HEK293 (cell line): ENCODE measurements around the gene SAFB.

Experiments
- CTCF ChIA-PET: fragments of 350-600 bp; formaldehyde crosslinking; extraction: SDS; loops from one replicate; lab custom pipeline; 2021; ENCODE audit warnings: antibody characterized with exemption; lab: Yijun Ruan, JAX
- POLR2A ChIA-PET: fragments of 300-600 bp; formaldehyde crosslinking; extraction: SDS; loops from one replicate; lab custom pipeline; 2020; ENCODE audit warnings: antibody characterized with exemption, inconsistent platforms; lab: Yijun Ruan, JAX
- H3K27ac ChIP-seq: fragments of 200-500 bp; sonication (Bioruptor generic); 2 replicates; pipeline ENCODE4 v1.5.1; 2014; ENCODE audit warnings: low read depth, low read length, control low read depth, inconsistent platforms; ENCODE audit errors: extremely low read depth
- H3K36me3 ChIP-seq, 2 experiments: fragments of 200-500 bp in 1 of 2; sonication (Bioruptor generic) in 1 of 2; 1 replicate in 1 of 2; 2 replicates in 1 of 2; pipeline ENCODE4 v1.5.1; 2014 to 2017; ENCODE audit warnings: inconsistent platforms in 2 of 2, low read length in 2 of 2; ENCODE audit not compliant: control insufficient read depth in 2 of 2, insufficient read depth in 1 of 2
- H3K4me1 ChIP-seq: fragments of 200-500 bp; sonication (Bioruptor generic); 2 replicates; pipeline ENCODE4 v1.5.1; 2014; ENCODE audit warnings: mild to moderate bottlenecking, low read length, inconsistent platforms; ENCODE audit not compliant: control insufficient read depth, insufficient read depth
- H3K4me3 ChIP-seq: 2 replicates; pipeline ENCODE4 v1.5.1; 2011; ENCODE audit warnings: low read depth, mild to moderate bottlenecking, control low read depth, low read length, moderate library complexity
- H3K9me3 ChIP-seq: fragments of 200-500 bp; sonication (Bioruptor generic); 2 replicates; pipeline ENCODE4 v1.5.1; 2014; ENCODE audit warnings: low read depth, low read length, inconsistent platforms; ENCODE audit not compliant: control insufficient read depth, insufficient read depth
- EGR2 ChIP-seq: fragments of 450-650 bp; formaldehyde crosslinking; IDR thresholded peaks from 2 replicates; pipeline ENCODE4 v1.5.1; 2016; ENCODE audit warnings: low read depth, missing biosample characterization, missing genetic modification characterization
- GLIS1 ChIP-seq: fragments of 450-650 bp; formaldehyde crosslinking; IDR thresholded peaks from 2 replicates; pipeline ENCODE4 v1.5.1; 2016; ENCODE audit warnings: missing biosample characterization, missing genetic modification characterization
- KLF8 ChIP-seq: fragments of 450-650 bp; formaldehyde crosslinking; IDR thresholded peaks from 2 replicates; pipeline ENCODE4 v1.5.1; 2016; ENCODE audit warnings: missing biosample characterization, missing genetic modification characterization
- MYNN ChIP-seq: fragments of 450-650 bp; formaldehyde crosslinking; IDR thresholded peaks from 2 replicates; pipeline ENCODE4 v1.5.1; 2016; ENCODE audit warnings: missing biosample characterization, missing genetic modification characterization, borderline replicate concordance
- OSR2 ChIP-seq: fragments of 450-650 bp; formaldehyde crosslinking; IDR thresholded peaks from 2 replicates; pipeline ENCODE4 v1.5.1; 2016; ENCODE audit warnings: missing biosample characterization, missing genetic modification characterization
- PRDM1 ChIP-seq: fragments of 450-650 bp; formaldehyde crosslinking; IDR thresholded peaks from 2 replicates; pipeline ENCODE4; 2016; ENCODE audit warnings: missing biosample characterization, missing genetic modification characterization
- RBAK ChIP-seq: fragments of 450-650 bp; formaldehyde crosslinking; IDR thresholded peaks from 2 replicates; pipeline ENCODE4 v1.5.1; 2016; ENCODE audit warnings: missing biosample characterization, missing genetic modification characterization
- YY1 ChIP-seq: fragments of 450-650 bp; formaldehyde crosslinking; IDR thresholded peaks from 2 replicates; pipeline ENCODE4 v1.5.1; 2018; ENCODE audit warnings: missing biosample characterization, missing genetic modification characterization
- ZBTB1 ChIP-seq: fragments of 450-650 bp; formaldehyde crosslinking; IDR thresholded peaks from 2 replicates; pipeline ENCODE4 v1.5.1; 2016; ENCODE audit warnings: missing biosample characterization, missing genetic modification characterization
- ZBTB21 ChIP-seq: fragments of 450-650 bp; formaldehyde crosslinking; IDR thresholded peaks from 2 replicates; pipeline ENCODE4 v1.5.1; 2017; ENCODE audit warnings: missing biosample characterization, missing genetic modification characterization
- ZNF10 ChIP-seq: fragments of 450-650 bp; formaldehyde crosslinking; IDR thresholded peaks from 2 replicates; pipeline ENCODE4 v1.5.1; 2017; ENCODE audit warnings: missing biosample characterization, missing genetic modification characterization
- ZNF292 ChIP-seq: fragments of 450-650 bp; formaldehyde crosslinking; IDR thresholded peaks from 2 replicates; pipeline ENCODE4 v1.5.1; 2016; ENCODE audit warnings: low read depth, missing biosample characterization, missing genetic modification characterization, borderline replicate concordance
- ZNF37A ChIP-seq: fragments of 450-650 bp; IDR thresholded peaks from 2 replicates; pipeline ENCODE4 v1.5.1; 2018; ENCODE audit warnings: missing biosample characterization, missing genetic modification characterization
- ZNF398 ChIP-seq: fragments of 450-650 bp; formaldehyde crosslinking; IDR thresholded peaks from 2 replicates; pipeline ENCODE4 v1.5.1; 2017; ENCODE audit warnings: missing biosample characterization, missing genetic modification characterization
- ZNF600 ChIP-seq: fragments of 450-650 bp; formaldehyde crosslinking; IDR thresholded peaks from 2 replicates; pipeline ENCODE4 v1.5.1; 2016; ENCODE audit warnings: missing biosample characterization, missing genetic modification characterization
- ZNF629 ChIP-seq: fragments of 450-650 bp; formaldehyde crosslinking; IDR thresholded peaks from 2 replicates; pipeline ENCODE4 v1.5.1; 2017; ENCODE audit warnings: missing biosample characterization, missing genetic modification characterization
- ZNF639 ChIP-seq: fragments of 450-650 bp; formaldehyde crosslinking; IDR thresholded peaks from 2 replicates; pipeline ENCODE4 v1.5.1; 2016; ENCODE audit warnings: missing biosample characterization, missing genetic modification characterization
- ZNF664 ChIP-seq: fragments of 450-650 bp; formaldehyde crosslinking; IDR thresholded peaks from 2 replicates; pipeline ENCODE4 v1.5.1; 2016; ENCODE audit warnings: missing biosample characterization, missing genetic modification characterization
- TF ChIP-seq, protein P1 (sequence below): fragments of 450-650 bp; formaldehyde crosslinking; IDR thresholded peaks from 2 replicates; pipeline ENCODE4 v1.5.1; 2016; ENCODE audit warnings: missing biosample characterization, missing genetic modification characterization, low read depth
- TF ChIP-seq, protein P2 (sequence below): fragments of 450-650 bp; formaldehyde crosslinking; IDR thresholded peaks from 2 replicates; pipeline ENCODE4 v1.5.1; 2016; ENCODE audit warnings: missing biosample characterization, missing genetic modification characterization
- TF ChIP-seq, protein P3 (sequence below): fragments of 450-650 bp; formaldehyde crosslinking; IDR thresholded peaks from 2 replicates; pipeline ENCODE4 v1.5.1; 2017; ENCODE audit warnings: missing biosample characterization, missing genetic modification characterization

SAFB gene

DNA sequence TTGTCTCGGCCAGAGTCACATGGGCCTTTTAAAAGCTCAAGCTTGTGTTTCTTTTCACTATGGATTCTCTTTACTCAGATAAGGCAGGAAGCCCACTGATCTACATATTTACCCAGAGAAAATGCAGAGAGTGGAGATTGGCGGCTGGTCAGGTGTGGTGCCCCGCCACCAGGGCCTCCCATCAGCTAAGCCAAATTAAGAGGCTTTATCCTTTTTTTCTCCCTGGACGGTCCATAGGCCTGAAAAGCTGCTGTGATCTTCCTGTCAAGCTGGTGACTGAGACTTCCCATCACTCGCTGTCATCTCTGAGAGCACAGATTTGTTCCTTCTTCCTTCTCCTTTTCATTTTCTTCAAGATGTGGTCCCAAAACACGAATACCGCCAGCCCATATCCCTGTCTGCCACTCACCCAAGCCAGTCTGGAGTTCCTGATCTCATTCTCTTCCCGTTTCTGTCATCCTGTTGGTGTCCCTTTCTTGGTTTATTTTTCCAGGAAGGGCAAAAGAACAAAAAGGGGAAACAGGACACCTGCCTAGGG, 1.9 kb downstream of the SAFB start:
- peak overlapping the region; percentile 93 for H3K4me3 ChIP-seq
- H3K27ac ChIP-seq = no peak overlapping the region
- TF ChIP-seq EGR2 (tag by site-specific recombination) (0 out of 2 replicates have a peak, but pooled peaks have one; percentile 2), GLIS1 (tag by site-specific recombination) (no peak)
- peaks cover 18% of the 10 kb centered on the region for H3K4me1 ChIP-seq
- POLR2A ChIA-PET = interaction anchor here (0.6 to 5.5 kb wide), 2 partner anchors 66 to 1689 kb away, joined by 3 to 49 read pairs; partner anchors contain the start of gene RPL36
- H3K36me3 ChIP-seq = peaks cover 43 to 74% of the 10 kb centered on the region in 2 experiments
- CTCF ChIA-PET = interaction anchor here (0.7 kb wide), 1 partner anchor 432 kb away, joined by 3 read pairs; no protein-coding TSS in a partner anchor
- H3K9me3 ChIP-seq = no peaks in the 10 kb centered on the region

GRCh38 chr19:5625641-5626040, 2.8 kb downstream of the SAFB start:
- H3K27ac ChIP-seq = 0 out of 2 replicates have a peak overlapping the region, but pooled peaks have one; percentile 11
- TF ChIP-seq ZBTB1 (tag by site-specific recombination) (no peak), ZNF629 (peak; percentile 69), ZNF639 (peak; percentile 41; the same call in 1 of the 2 replicates), RBAK (tag by site-specific recombination) (no peak), ZBTB21 (tag by site-specific recombination) (peak; percentile 58), ZNF600 (tag by site-specific recombination) (peak; percentile 81), PRDM1 (tag by site-specific recombination) (peak; percentile 49)
- TF ChIP-seq, protein P1, sequence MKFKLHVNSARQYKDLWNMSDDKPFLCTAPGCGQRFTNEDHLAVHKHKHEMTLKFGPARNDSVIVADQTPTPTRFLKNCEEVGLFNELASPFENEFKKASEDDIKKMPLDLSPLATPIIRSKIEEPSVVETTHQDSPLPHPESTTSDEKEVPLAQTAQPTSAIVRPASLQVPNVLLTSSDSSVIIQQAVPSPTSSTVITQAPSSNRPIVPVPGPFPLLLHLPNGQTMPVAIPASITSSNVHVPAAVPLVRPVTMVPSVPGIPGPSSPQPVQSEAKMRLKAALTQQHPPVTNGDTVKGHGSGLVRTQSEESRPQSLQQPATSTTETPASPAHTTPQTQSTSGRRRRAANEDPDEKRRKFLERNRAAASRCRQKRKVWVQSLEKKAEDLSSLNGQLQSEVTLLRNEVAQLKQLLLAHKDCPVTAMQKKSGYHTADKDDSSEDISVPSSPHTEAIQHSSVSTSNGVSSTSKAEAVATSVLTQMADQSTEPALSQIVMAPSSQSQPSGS (tag by site-specific recombination) = peak; percentile 71
- TF ChIP-seq, protein P2, sequence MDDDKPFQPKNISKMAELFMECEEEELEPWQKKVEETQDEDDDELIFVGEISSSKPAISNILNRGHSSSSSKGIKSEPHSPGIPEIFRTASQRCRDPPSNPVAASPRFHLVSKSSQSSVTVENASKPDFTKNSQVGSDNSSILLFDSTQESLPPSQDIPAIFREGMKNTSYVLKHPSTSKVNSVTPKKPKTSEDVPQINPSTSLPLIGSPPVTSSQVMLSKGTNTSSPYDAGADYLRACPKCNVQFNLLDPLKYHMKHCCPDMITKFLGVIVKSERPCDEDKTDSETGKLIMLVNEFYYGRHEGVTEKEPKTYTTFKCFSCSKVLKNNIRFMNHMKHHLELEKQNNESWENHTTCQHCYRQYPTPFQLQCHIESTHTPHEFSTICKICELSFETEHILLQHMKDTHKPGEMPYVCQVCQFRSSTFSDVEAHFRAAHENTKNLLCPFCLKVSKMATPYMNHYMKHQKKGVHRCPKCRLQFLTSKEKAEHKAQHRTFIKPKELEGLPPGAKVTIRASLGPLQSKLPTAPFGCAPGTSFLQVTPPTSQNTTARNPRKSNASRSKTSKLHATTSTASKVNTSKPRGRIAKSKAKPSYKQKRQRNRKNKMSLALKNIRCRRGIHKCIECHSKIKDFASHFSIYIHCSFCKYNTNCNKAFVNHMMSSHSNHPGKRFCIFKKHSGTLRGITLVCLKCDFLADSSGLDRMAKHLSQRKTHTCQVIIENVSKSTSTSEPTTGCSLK (tag by site-specific recombination) = no peak
- TF ChIP-seq, all 188 proteins: peak for 6
- ChIA-PET POLR2A (no interaction called here), CTCF (interaction anchor here (0.6 kb wide), 1 partner anchor 456 kb away, joined by 4 read pairs; no protein-coding TSS in a partner anchor)
- Histone ChIP-seq H3K9me3 (no peaks in the 10 kb centered on the region), H3K4me1 (peaks cover 16% of the 10 kb centered on the region), H3K36me3 (peaks cover 46 to 72% of the 10 kb centered on the region in 2 experiments), H3K4me3 (no peak overlapping the region)

GRCh38 chr19:5627395-5627904, 4.6 kb downstream of the SAFB start:
- Histone ChIP-seq H3K4me1 (peaks cover 18% of the 10 kb centered on the region), H3K4me3 (no peak overlapping the region), H3K27ac (no peak overlapping the region), H3K9me3 (no peaks in the 10 kb centered on the region), H3K36me3 (peaks cover 54 to 76% of the 10 kb centered on the region in 2 experiments)
- ChIA-PET CTCF (interaction anchor here (0.6 to 1.2 kb wide), 2 partner anchors 62 to 177 kb away, joined by 4 to 7 read pairs; partner anchors contain the start of gene RPL36), POLR2A (interaction anchor here (1.2 kb wide), 1 partner anchor 62 kb away, joined by 4 read pairs; the partner anchor contains the start of gene RPL36)
- TF ChIP-seq ZNF10 (tag by site-specific recombination) (no peak), OSR2 (tag by site-specific recombination) (no peak), MYNN (tag by site-specific recombination) (no peak), YY1 (peak; percentile 36; the same call in 1 of the 2 replicates), KLF8 (tag by site-specific recombination) (no peak), ZNF292 (tag by site-specific recombination) (no peak), ZNF37A (no peak), ZNF398 (tag by site-specific recombination) (no peak), ZNF664 (tag by site-specific recombination) (no peak)
- TF ChIP-seq, protein P3, sequence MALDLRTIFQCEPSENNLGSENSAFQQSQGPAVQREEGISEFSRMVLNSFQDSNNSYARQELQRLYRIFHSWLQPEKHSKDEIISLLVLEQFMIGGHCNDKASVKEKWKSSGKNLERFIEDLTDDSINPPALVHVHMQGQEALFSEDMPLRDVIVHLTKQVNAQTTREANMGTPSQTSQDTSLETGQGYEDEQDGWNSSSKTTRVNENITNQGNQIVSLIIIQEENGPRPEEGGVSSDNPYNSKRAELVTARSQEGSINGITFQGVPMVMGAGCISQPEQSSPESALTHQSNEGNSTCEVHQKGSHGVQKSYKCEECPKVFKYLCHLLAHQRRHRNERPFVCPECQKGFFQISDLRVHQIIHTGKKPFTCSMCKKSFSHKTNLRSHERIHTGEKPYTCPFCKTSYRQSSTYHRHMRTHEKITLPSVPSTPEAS (tag by site-specific recombination) = no peak
